ENCODE data around the gene FBLN7.
A peak's percentile ranks its signal among the peaks of the same experiment; 100 is the strongest.

FBLN7 gene

GRCh38 chr2:112154246-112155117 lies 16.3 kb downstream of the FBLN7 start (continued):
- TF ChIP-seq ZNF704 (tag by site-specific recombination; IDR thresholded peaks at IDR 0.05) (no peak), ZNF223 (tag by site-specific recombination; IDR thresholded peaks at IDR 0.05) (no peak), ZBTB21 (tag by site-specific recombination; IDR thresholded peaks at IDR 0.05) (no peak), ZIC2 (tag by site-specific recombination; IDR thresholded peaks at IDR 0.05) (no peak), ZNF37A (tag by site-specific recombination; IDR thresholded peaks at IDR 0.05) (no peak), ZNF660 (tag by site-specific recombination; IDR thresholded peaks at IDR 0.05) (no peak), ZNF654 (tag by site-specific recombination; IDR thresholded peaks at IDR 0.05; ENCODE audit: low read depth) (no peak), ZFP37 (tag by site-specific recombination; IDR thresholded peaks at IDR 0.05) (no peak), ZNF549 (tag by site-specific recombination; IDR thresholded peaks at IDR 0.05) (no peak), GFI1B (tag by site-specific recombination; IDR thresholded peaks at IDR 0.05) (no peak)

GRCh38 chr2:112155331-112156151 lies 17.4 kb downstream of the FBLN7 start:
- POLR2A ChIA-PET, result no interaction called here

GRCh38 chr2:112156152-112156986 lies 18.2 kb downstream of the FBLN7 start:
- H3K27ac ChIP-seq (ENCODE audit: extremely low read depth, low read depth, low read length), result no peak overlapping the region
- no peaks in the 10 kb centered on the region for H3K36me3 ChIP-seq (ENCODE audit: control insufficient read depth in 2 of 2, insufficient read depth in 1 of 2, low read length in 2 of 2)
- TF ChIP-seq EGR2 (tag by site-specific recombination; IDR thresholded peaks at IDR 0.05; ENCODE audit: low read depth) (peak; percentile 65), SETDB1 (IDR thresholded peaks at IDR 0.05; ENCODE audit: insufficient read length, low read length) (no peak), ZFHX2 (tag by site-specific recombination; conservative IDR thresholded peaks at IDR 0.05) (peak; percentile 73)
- no peak overlapping the region for H3K4me3 ChIP-seq (ENCODE audit: low read depth, low read length)
- ChIA-PET CTCF (no interaction called here), POLR2A (no interaction called here)
- no peaks in the 10 kb centered on the region for H3K9me3 ChIP-seq (ENCODE audit: control insufficient read depth, insufficient read depth, low read depth, low read length)
- no peaks in the 10 kb centered on the region for H3K4me1 ChIP-seq (ENCODE audit: control insufficient read depth, insufficient read depth, low read length)

More at GRCh38 chr2:112155331-112156151, 17.4 kb downstream of the FBLN7 start:
- H3K36me3 ChIP-seq (ENCODE audit: control insufficient read depth in 2 of 2, insufficient read depth in 1 of 2, low read length in 2 of 2), result no peaks in the 10 kb centered on the region
- H3K27ac ChIP-seq (ENCODE audit: extremely low read depth, low read depth, low read length), result no peak overlapping the region
- no peak overlapping the region for H3K4me3 ChIP-seq (ENCODE audit: low read depth, low read length)
- TF ChIP-seq ZNF791 (tag by site-specific recombination; IDR thresholded peaks at IDR 0.05) (no peak), ZNF174 (tag by site-specific recombination; IDR thresholded peaks at IDR 0.05) (no peak), YY2 (tag by site-specific recombination; IDR thresholded peaks at IDR 0.05) (no peak), ZNF521 (tag by site-specific recombination; IDR thresholded peaks at IDR 0.05) (no peak), ZBTB8A (tag by site-specific recombination; IDR thresholded peaks at IDR 0.05) (no peak), ZNF768 (tag by site-specific recombination; IDR thresholded peaks at IDR 0.05) (no peak)
- H3K9me3 ChIP-seq (ENCODE audit: control insufficient read depth, insufficient read depth, low read depth, low read length), result no peaks in the 10 kb centered on the region
- no peaks in the 10 kb centered on the region for H3K4me1 ChIP-seq (ENCODE audit: control insufficient read depth, insufficient read depth, low read length)
- CTCF ChIA-PET, result no interaction called here

Measured in HEK293 (cell line).